Left colon (tissue), 2 donors: ENCODE results near the gene BOD1L2. TPM values are rescaled to one million over a fixed set of nuclear protein-coding genes. Genes with fewer than 3 reads are reported as not detected.

Experiments
- ATAC-seq: fragments of 200-7000 bp; cut with Tn5 transposase; one replicate; pipeline ENCODE4 v1.9.1; 2020; ENCODE audit warnings: mild to moderate bottlenecking, moderate library complexity
- DNase-seq, 2 donors: peaks; one replicate each; pipeline ENCODE4 v3.0.0-alpha.2; 2020
- intact Hi-C, 2 donors: fragments of 100-400 bp; cut with DNase I in 1 of 2; cut with micrococcal nuclease in 1 of 2; formaldehyde crosslinking; loops; one replicate each; pipeline versions ENCODE4 v1.11.2 to v1.14.0; 2022; cut with DNase I, micrococcal nuclease
- long read RNA-seq: library from polyadenylated mRNA; unstranded; transcript quantifications from one replicate; pipeline ENCODE4 v2.0.0, GENCODE V29; 2021
- total RNA-seq, 2 donors: library from RNA; stranded (reverse); fragmentation: NEBNext Ultra II Directional; extraction: Animal tissue kit (Norgen Biotek cat#: 25700); gene quantifications; one replicate each; pipeline ENCODE4 v1.2.1, GENCODE V29; 2021
- donor health status: DM: no; HTN: no; CAD: no.
- donor health status: DM: yes; HTN: yes; CAD: no.

The BOD1L2 gene
- total RNA-seq: not detected
- long read RNA-seq: 0 reads

GRCh38 chr18:57146956-57147636 is at the start of gene BOD1L2:
Gene BOD1L2 (plus strand): TSS chr18:57147087. CDS start chr18:57147313, 226 bp downstream.
- DNase-seq (no peak), ATAC-seq (no peak)
- intact Hi-C loops: no loop called here

- DNase-seq (no peak), ATAC-seq (no peak)
- intact Hi-C loops: no loop called here
These were observed 39.6 kb upstream of the BOD1L2 start for GRCh38 chr18:57107140-57107832.

- ATAC-seq (no peak), DNase-seq (no peak)
- intact Hi-C loops: no loop called here
These were observed 36.6 kb upstream of the BOD1L2 start for GRCh38 chr18:57110290-57110689.

- ATAC-seq: no peak
These were observed 33.0 kb upstream of the BOD1L2 start for GRCh38 chr18:57113799-57114420.

DNA sequence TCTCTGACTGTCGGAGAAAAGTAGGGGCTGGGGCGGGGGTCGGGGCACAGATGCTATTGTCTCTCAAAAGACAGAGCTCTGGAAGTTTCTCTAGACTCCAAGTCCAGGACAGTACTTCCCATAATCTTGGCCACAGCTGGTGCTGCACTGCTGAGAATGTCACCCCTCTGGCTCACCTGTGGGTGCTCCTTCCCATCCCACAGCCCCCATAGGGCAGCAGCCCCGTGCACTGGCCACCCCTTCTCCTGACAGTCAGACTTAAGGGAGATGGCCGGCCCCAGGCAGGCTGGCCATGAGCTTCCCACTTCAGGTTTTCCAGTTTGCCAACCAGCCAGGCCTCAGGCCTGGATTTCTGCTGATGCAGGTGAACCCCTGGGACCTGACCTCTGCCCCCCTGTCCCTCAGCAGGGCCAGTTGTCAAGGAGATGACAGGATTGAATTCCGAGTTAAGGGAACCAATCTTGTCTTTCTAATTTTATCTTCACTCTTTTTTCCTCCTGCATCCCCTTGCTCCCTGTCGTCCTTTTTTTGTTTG is 30.2 kb upstream of the BOD1L2 start:
- intact Hi-C loops: no loop called here
- no peak for ATAC-seq

More at GRCh38 chr18:57113799-57114420, 33.0 kb upstream of the BOD1L2 start:
- intact Hi-C loops: no loop called here
- no peak for DNase-seq

GRCh38 chr18:57121542-57122112 is 25.3 kb upstream of the BOD1L2 start:
- no peak for ATAC-seq
- DNase-seq: no peak
- intact Hi-C loops: no loop called here

More for the DNA sequence above, 30.2 kb upstream of the BOD1L2 start:
- no peak for DNase-seq

- ATAC-seq: no peak
- DNase-seq: no peak
- intact Hi-C loops: no loop called here
These were observed 23.9 kb upstream of the BOD1L2 start for GRCh38 chr18:57122936-57123510.

GRCh38 chr18:57125627-57126026 is 21.3 kb upstream of the BOD1L2 start:
- DNase-seq (no peak), ATAC-seq (no peak)
- intact Hi-C loops: no loop called here

DNA sequence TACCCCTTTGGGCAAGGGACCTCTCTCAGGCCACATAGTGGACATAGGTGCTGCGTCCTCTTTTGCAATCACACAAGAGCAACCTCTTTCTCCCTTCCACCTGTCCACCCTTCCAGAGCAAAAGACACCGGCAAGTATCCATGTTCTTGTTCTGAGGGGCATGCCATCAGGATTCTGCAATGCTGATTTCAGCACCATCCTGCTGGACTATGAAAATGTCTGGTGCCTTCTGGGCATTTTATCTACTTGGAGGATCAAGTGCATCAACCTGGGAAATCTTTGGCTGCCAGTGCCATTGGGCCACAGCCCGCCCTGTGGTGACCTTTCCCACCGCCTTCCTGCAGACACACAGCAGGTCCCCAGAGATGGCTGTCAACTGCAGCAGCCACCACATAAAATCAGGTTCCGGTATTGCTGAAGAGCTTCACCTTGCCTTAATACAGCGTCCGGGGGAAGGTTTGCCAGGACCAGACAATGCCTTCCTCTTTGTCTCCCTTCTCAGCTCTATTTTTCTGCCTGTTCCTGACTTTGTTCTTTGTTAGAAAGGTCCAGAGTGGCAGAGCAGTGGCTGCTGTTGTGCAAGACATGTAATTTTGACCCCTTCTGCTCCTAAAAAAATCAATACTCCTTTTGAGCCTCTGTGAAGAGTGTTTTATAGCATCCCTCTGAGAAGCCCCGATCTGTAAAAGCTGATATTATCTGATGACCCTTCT is 18.5 kb upstream of the BOD1L2 start:
- ATAC-seq (no peak), DNase-seq (no peak)
- intact Hi-C loops: no loop called here

DNA sequence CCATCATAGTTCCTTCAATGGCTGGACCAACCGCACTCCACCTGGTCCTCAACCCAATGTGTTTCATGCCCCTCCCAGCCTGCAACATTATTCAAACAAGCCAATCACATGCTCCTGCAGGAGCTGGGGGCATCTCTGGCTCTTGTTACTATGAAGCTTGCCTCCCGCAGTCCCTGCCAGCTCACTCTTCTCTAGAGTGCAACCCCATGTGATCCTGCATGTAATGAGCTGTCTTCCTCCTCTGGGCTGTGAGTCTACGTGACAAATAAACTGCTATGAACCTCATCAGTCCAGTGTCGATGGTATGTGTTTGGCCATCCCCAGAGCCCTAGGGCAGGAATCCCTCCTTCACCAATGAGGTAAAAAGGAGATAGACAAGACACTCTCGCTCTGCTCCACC is 15.8 kb upstream of the BOD1L2 start:
- ATAC-seq: no peak
- intact Hi-C loops: no loop called here

GRCh38 chr18:57131782-57132181 is 15.1 kb upstream of the BOD1L2 start:
- ATAC-seq (peak; percentile 96), DNase-seq (no peak)
- intact Hi-C loops: no loop called here

More for the DNA sequence above, 15.8 kb upstream of the BOD1L2 start:
- no peak for DNase-seq

GRCh38 chr18:57134618-57135135 is 12.2 kb upstream of the BOD1L2 start:
- DNase-seq (no peak), ATAC-seq (no peak)
- intact Hi-C loops: no loop called here

DNA sequence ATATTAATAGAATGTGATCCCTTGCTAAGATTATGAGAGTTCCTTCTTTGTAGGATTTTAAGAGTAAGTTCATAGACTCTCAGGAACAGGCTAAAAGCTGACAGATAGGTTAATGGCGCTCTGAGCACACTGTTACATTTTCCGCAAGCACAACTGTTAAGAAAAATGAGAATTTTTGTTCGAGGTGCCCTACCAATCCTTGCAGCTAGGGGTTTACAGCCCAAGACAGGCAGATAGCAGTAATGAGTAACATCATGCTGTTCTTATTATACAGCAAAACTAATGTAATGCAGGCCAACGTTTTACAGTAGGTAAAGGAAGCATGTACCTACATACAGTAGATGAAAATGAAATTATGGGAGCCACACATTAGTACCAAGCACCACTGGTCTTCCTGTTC is 11.2 kb upstream of the BOD1L2 start:
- ATAC-seq: no peak
- intact Hi-C loops: no loop called here
- no peak for DNase-seq

- intact Hi-C loops: no loop called here
- DNase-seq (no peak), ATAC-seq (no peak)
These were observed 9.0 kb upstream of the BOD1L2 start for GRCh38 chr18:57137847-57138246.

GRCh38 chr18:57141208-57142129 is 5.4 kb upstream of the BOD1L2 start:
- intact Hi-C loops: no loop called here
- ATAC-seq (peak; percentile 98), DNase-seq (peak; percentile 83 to 89)

DNA sequence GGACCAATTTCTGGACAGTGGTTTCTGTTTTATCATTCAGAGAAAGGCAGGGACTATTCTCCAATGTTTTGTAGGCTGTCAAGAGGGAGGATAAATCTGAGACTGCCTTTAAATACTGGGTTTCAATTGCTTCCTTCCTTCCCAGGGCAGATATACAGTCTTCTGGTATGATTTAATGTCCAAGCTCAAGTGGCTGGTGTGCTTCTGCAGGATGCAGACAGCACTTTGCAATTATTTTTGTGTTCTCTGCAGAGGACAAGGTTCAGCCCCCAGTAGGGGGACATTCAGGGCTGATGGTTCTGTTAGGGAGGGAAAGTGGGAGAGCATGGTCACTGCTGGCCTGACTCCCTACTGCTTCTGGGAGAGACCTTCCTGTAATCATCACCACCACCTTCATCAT is 4.6 kb upstream of the BOD1L2 start:
- no peak for ATAC-seq
- intact Hi-C loops: no loop called here
- no peak for DNase-seq

GRCh38 chr18:57143265-57143664 is 3.6 kb upstream of the BOD1L2 start:
- no peak for DNase-seq
- intact Hi-C loops: no loop called here
- ATAC-seq: no peak
